T1000 (cell line): ENCODE measurements around the gene STK32B.

ENCODE experiments used
- DNase-seq: peaks from one replicate; lab custom pipeline; 2025; ENCODE audit warnings: mixed read lengths; lab: John Stamatoyannopoulos, UW

Gene STK32B

GRCh38 chr4:5528031-5528436, 476.8 kb downstream of the STK32B start:
- DNase-seq, result no peak

GRCh38 chr4:5532100-5532499, 480.8 kb downstream of the STK32B start:
- DNase-seq, result no peak

GRCh38 chr4:5539584-5539983, 488.3 kb downstream of the STK32B start:
- no peak for DNase-seq

GRCh38 chr4:5541169-5541568, 489.9 kb downstream of the STK32B start:
- no peak for DNase-seq

GRCh38 chr4:5543681-5544080, 492.4 kb downstream of the STK32B start:
- no peak for DNase-seq

- no peak for DNase-seq
Observed at GRCh38 chr4:5544762-5545161, 493.5 kb downstream of the STK32B start.

GRCh38 chr4:5545271-5545670, 494.0 kb downstream of the STK32B start:
- no peak for DNase-seq

GRCh38 chr4:5547651-5548249, 496.5 kb downstream of the STK32B start:
- DNase-seq, result no peak
